Measurements from ENCODE around the gene ZNF467. TPM values are rescaled to one million over a fixed set of nuclear protein-coding genes. Genes with fewer than 3 reads are reported as not detected.

The ZNF467 gene
- total RNA-seq, 1 experiment from 2014 or later: 11.3 TPM

DNA sequence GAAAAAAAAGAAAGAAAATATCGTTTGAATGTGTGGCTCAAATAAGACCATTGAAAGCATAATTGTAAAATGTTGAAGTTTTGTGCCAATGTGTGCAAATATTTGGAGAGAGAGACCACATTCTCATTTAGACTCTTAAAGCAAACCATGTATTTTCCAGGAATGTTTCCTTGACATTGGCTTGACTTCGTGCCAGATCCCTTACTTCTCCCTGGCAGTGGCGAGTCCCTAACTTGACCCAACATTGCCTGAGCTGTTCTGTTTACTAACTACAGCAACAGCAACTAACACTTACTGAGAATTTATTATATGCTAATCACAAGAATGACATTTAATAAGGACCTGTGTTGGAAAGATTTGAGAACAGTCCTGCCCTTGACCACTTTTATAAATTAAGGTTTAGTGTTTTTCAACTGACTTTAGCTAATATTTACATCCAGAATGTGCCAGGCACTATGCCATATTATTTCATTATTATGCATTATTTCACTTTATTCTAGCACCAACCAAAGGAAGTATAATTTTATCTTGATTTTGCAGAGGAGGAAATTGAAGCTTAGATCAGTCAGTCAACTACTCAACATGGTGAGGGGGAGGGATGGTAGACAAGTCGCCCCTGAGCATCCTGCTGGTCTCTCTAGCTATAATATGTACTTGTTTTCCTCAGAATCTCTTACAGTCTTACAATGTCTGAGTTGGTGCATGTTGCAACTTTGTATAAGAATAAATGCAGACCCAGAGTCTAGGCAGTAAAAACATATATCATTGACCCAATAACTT is 29.7 kb downstream of the ZNF467 start:
- Histone ChIP-seq H3K27me3 (ENCODE audit: insufficient read depth, low read length) (no peaks in the 10 kb centered on the region), H3K9ac (ENCODE audit: low read length) (no peak overlapping the region), H3K27ac (ENCODE audit: low read depth, low read length) (no peak overlapping the region), H3K4me1 (ENCODE audit: control insufficient read depth in 1 of 2, insufficient read depth in 2 of 2, low read length in 2 of 2) (peaks cover 5 to 18% of the 10 kb centered on the region in 2 experiments; a peak in 3 of 4 replicates), H3K79me2 (ENCODE audit: insufficient read depth, low read length) (no peaks in the 10 kb centered on the region), H3K36me3 (ENCODE audit: control insufficient read depth in 1 of 2, insufficient read depth in 2 of 2, low read length in 2 of 2) (no peaks in the 10 kb centered on the region), H3K4me2 (ENCODE audit: low read length) (no peak overlapping the region), H4K20me1 (ENCODE audit: insufficient read depth) (no peaks in the 10 kb centered on the region), H2AFZ (ENCODE audit: low read depth, low read length, poor library complexity, severe bottlenecking) (no peak overlapping the region), H3K9me3 (ENCODE audit: control insufficient read depth in 1 of 2, insufficient read depth in 1 of 2, low read depth in 1 of 2, low read length in 2 of 2) (no peaks in the 10 kb centered on the region), H3K9me2 (ENCODE audit: insufficient read depth) (no peaks in the 10 kb centered on the region), H3K4me3 (replicated peaks in 1 of 2; ENCODE audit: low read depth in 1 of 2, low read length in 2 of 2) (no peak overlapping the region)
- intact Hi-C loops (cut with micrococcal nuclease): loop anchor here (2.0 kb wide), 1 partner anchor 119 kb away; no protein-coding TSS in a partner anchor
- no peak for ATAC-seq
- ChIA-PET RAD21 (ENCODE audit: low non-redundant PET in 1 of 2, low total read pairs in 2 of 2, uncharacterized antibody in 2 of 2, unreplicated experiment in 2 of 2) (no interaction called here), CTCF (interaction anchor here (0.6 to 1.2 kb wide), 2 partner anchors 81 to 1456 kb away, joined by 3 to 4 read pairs; no protein-coding TSS in a partner anchor), POLR2A (no interaction called here)
- no peak for DNase-seq (ENCODE audit: low read depth, low spot score)
- no peak for TF ChIP-seq FOSL1 (IDR thresholded peaks at IDR 0.05; ENCODE audit: low read depth)
- no peak for TF ChIP-seq REST (IDR thresholded peaks at IDR 0.05; ENCODE audit: low read depth)
- no peak for TF ChIP-seq POLR2A (IDR thresholded peaks at IDR 0.05; ENCODE audit: borderline replicate concordance, extremely low read depth, insufficient read depth, insufficient read length)
- no peak for TF ChIP-seq EZH2 (IDR thresholded peaks at IDR 0.05)
- TF ChIP-seq RAD21 (IDR thresholded peaks at IDR 0.05; ENCODE audit: low read depth): no peak
- no peak for TF ChIP-seq SRF (IDR thresholded peaks at IDR 0.05; ENCODE audit: low read depth)
- no peak for TF ChIP-seq EZH2phosphoT487 (IDR thresholded peaks at IDR 0.05; ENCODE audit: borderline replicate concordance)
- BruUV-seq (replicated peaks): no TSS peak

All from HCT116 (cell line).